Muscle of back (tissue), 13 donors: ENCODE data around the gene SPP1. TPM values are rescaled to one million over a fixed set of nuclear protein-coding genes. Genes with fewer than 3 reads are reported as not detected.
"Not testable (repeated sequence)": the region's sequence is repeated elsewhere in the genome, so short reads cannot be mapped to it uniquely, and the experiment has no call there.

Experiments
- DNase-seq, 3 donors: peaks; one replicate each; pipeline versions ENCODE4 v3.0.0 to v3.0.0-alpha.2; 2013
- long read RNA-seq, 9 donors: transcript quantifications; one replicate each; lab custom pipeline, GENCODE V29; 2026
- polyA plus RNA-seq, 10 donors: library from polyadenylated mRNA; unstranded; fragments of 120-200 nt; gene quantifications; one replicate each; pipeline ENCODE4 v1.2.1, GENCODE V29; 2013; ENCODE audit not compliant: insufficient read length in 10 of 10

SPP1 gene
- polyA plus RNA-seq: 100 to 1,000 TPM in 7 of 10 donors, 10 to 100 TPM in 3; 68.5 to 210 (median 117) TPM
- long read RNA-seq, donor 1, transcript SPP1-201 (6 exons, 1,581 nt): minor isoform, 5 of 21 reads
- long read RNA-seq, donor 1, transcript SPP1-203 (7 exons, 1,473 nt): major isoform, 14 of 21 reads
- long read RNA-seq, donor 1, partial matches to known transcripts: 0 of 21 reads
- long read RNA-seq, donor 1, other reads (novel, unspliced or antisense): 0 of 21 reads
- long read RNA-seq, donor 2, transcript SPP1-203 (7 exons, 1,473 nt): major isoform, 10 of 15 reads
- long read RNA-seq, donor 2, transcript SPP1-201 (6 exons, 1,581 nt): minor isoform, 5 of 15 reads
- long read RNA-seq, donor 2, partial matches to known transcripts: 0 of 15 reads
- long read RNA-seq, donor 2, other reads (novel, unspliced or antisense): 0 of 15 reads
- long read RNA-seq, donor 3: 0 reads
- long read RNA-seq, donor 4, transcript SPP1-203 (7 exons, 1,473 nt): major isoform, 18 of 27 reads
- long read RNA-seq, donor 4, transcript SPP1-201 (6 exons, 1,581 nt): minor isoform, 8 of 27 reads
- long read RNA-seq, donor 4, partial matches to known transcripts: 0 of 27 reads
- long read RNA-seq, donor 4, other reads (novel, unspliced or antisense): 0 of 27 reads
- long read RNA-seq, donor 5, transcript SPP1-201 (6 exons, 1,581 nt): minor isoform, 5 of 20 reads
- long read RNA-seq, donor 5, transcript SPP1-203 (7 exons, 1,473 nt): major isoform, 15 of 20 reads
- long read RNA-seq, donor 5, partial matches to known transcripts: 0 of 20 reads
- long read RNA-seq, donor 5, other reads (novel, unspliced or antisense): 0 of 20 reads
- long read RNA-seq, donor 6, transcript SPP1-203 (7 exons, 1,473 nt): major isoform, 20 of 33 reads
- long read RNA-seq, donor 6, transcript SPP1-201 (6 exons, 1,581 nt): minor isoform, 11 of 33 reads
- long read RNA-seq, donor 6, partial matches to known transcripts: 0 of 33 reads
- long read RNA-seq, donor 6, other reads (novel, unspliced or antisense): 0 of 33 reads
- long read RNA-seq, donor 7, transcript SPP1-203 (7 exons, 1,473 nt): major isoform, 6 of 16 reads
- long read RNA-seq, donor 7, transcript SPP1-201 (6 exons, 1,581 nt): minor isoform, 5 of 16 reads
- long read RNA-seq, donor 7, partial matches to known transcripts: 5 of 16 reads
- long read RNA-seq, donor 7, other reads (novel, unspliced or antisense): 0 of 16 reads
- long read RNA-seq, donor 8, transcript SPP1-201 (6 exons, 1,581 nt): minor isoform, 13 of 33 reads
- long read RNA-seq, donor 8, transcript SPP1-203 (7 exons, 1,473 nt): major isoform, 19 of 33 reads
- long read RNA-seq, donor 8, partial matches to known transcripts: 0 of 33 reads
- long read RNA-seq, donor 8, other reads (novel, unspliced or antisense): 0 of 33 reads
- long read RNA-seq, donor 9, transcript SPP1-203 (7 exons, 1,473 nt): major isoform, 5 of 5 reads
- long read RNA-seq, donor 9, partial matches to known transcripts: 0 of 5 reads
- long read RNA-seq, donor 9, other reads (novel, unspliced or antisense): 0 of 5 reads

DNA sequence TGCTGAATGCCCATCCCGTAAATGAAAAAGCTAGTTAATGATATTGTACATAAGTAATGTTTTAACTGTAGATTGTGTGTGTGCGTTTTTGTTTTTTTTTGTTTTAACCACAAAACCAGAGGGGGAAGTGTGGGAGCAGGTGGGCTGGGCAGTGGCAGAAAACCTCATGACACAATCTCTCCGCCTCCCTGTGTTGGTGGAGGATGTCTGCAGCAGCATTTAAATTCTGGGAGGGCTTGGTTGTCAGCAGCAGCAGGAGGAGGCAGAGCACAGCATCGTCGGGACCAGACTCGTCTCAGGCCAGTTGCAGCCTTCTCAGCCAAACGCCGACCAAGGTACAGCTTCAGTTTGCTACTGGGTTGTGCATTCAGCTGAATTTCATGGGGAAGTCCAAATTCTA lies at the start of gene SPP1:
TSS of gene SPP1 (plus strand) at position 249 of the 400 bp plus-strand sequence. CDS start 1,182 bp downstream, outside the sequence.
- peak in 2 of 3 donors; percentile 11 to 31 for DNase-seq

- DNase-seq: no peak
Observed at GRCh38 chr4:87926554-87927098, 48.9 kb upstream of the SPP1 start.

DNA sequence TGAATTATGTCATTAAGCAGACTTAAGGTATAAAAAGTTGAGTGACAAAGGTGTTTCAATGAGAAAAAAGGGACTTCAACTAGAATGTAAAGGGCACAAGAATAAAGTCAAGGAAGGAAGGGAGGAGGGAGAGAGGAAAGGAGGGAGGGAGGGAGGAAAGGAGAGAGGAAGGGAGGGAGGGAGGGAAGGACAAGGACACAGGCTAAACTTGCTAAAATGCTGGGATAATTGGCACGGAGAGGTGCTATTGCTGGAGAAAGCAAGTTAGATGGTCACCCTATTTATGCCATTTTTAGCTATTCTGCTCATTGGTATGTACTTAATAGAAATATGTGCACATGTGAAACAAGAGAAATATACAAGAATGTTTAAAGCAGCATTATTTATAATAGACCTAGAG lies 44.9 kb upstream of the SPP1 start:
- no peak for DNase-seq

GRCh38 chr4:87931932-87932331 lies 43.6 kb upstream of the SPP1 start:
- DNase-seq: no peak

GRCh38 chr4:87932718-87933141 lies 42.8 kb upstream of the SPP1 start:
- no peak for DNase-seq

DNA sequence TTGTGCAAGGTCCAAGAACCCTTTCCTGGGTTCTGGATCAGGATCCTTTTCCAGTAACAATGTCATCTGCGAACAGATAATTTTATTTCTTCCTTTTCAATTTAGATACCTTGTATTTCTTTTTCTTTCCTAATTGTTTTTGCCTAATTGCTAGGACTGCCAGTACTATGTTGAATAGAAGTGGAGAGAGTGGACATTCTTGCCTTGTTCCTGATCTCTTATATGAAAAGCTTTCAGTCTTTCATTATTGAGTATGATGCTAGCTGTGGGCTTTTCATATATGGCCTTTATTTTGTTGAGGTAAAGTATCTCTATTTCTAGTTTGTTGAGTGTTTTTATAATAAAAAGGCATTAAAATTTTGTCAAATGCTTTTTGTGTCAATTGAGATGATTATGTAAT lies 42.2 kb upstream of the SPP1 start:
- no peak for DNase-seq

DNA sequence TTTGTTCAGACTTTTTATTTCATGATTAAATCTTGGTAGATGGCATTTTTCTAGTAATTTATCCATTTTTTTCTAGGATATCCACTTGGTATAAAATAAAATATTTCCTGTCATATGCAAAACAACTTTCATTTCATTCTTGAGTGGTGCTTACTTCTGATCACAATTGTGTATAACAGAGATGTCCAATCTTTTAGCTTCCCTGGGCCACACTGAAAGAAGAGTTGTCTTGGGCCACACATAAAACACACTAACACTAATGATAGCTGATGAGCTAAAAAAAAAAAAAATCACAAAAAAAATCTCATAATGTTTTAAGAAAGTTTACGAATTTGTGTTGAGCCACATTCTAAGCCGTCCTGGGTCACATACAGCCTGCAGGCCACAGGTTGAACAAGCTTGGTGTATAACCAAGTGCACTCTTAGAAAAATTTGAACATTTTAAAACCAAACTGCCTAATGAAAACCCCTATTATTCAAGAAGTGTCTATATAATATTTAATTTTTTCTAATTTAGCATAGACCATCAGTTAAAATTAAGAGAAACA lies 41.3 kb upstream of the SPP1 start:
- no peak for DNase-seq

DNA sequence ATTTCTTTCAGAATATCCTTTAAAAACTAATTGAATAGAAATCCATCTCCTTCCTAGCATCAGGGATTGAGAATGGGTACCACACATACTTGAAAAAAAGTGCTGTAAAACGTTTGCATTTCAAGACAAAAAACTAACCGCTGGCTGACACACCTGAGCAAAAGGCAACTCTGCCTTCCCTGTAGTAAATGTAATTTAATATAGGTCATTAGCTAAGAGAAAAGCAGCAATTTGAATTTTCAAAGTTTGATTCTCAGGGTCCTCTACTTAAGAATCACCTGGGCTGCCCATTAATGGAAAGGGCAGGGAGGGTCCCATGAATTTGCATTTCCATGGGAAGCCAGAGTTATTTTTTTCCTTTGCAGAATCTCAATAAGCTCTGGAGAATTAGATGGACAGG lies 40.5 kb upstream of the SPP1 start:
- DNase-seq: no peak

DNA sequence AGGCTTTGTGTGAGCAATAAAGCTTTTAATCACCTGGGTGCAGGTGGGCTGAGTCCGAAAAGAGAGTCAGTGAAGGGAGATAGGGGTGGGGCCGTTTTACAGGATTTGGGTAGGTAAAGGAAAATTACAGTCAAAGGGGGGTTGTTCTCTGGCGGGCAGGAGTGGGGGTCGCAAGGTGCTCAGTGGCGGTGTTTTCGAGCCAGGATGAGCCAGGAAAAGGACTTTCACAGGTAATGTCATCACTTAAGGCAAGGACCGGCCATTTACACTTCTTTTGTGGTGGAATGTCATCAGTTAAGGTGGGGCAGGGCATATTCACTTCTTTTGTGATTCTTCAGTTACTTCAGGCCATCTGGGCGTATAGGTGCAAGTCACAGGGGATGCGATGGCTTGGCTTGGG lies 39.6 kb upstream of the SPP1 start:
- not testable (repeated sequence) for DNase-seq

- no peak for DNase-seq
Observed at GRCh38 chr4:87937523-87937922, 38.0 kb upstream of the SPP1 start.

- no peak for DNase-seq
Observed at GRCh38 chr4:87938746-87939145, 36.8 kb upstream of the SPP1 start.

GRCh38 chr4:87939978-87940690 lies 35.4 kb upstream of the SPP1 start:
- no peak for DNase-seq

GRCh38 chr4:87940809-87941208 lies 34.7 kb upstream of the SPP1 start:
- DNase-seq: not testable (repeated sequence)

- no peak for DNase-seq
Observed at GRCh38 chr4:87941537-87942392, 33.7 kb upstream of the SPP1 start.

DNA sequence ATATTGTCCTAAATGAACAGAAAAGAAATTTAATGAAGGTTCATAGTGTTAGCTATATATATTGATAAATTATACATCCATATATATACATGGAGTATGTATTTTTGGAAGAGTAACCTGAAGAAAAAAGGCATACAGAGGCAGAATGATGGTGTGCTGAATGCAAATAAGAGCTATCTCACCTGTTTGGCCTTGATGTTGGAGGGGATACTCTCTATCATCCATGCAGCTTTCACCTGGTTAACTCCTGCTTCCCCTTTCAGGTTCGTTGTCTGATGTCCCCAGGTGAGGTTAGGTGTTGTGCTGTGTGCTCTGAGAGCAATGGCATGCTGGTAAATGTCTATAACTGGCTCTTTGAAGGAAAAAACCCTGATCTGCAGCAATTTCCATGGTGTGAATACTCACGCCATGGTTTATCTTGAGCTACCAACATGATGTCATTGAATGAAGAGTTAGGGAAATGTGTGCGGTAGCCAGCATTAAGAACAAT lies 31.8 kb upstream of the SPP1 start:
- no peak for DNase-seq

DNA sequence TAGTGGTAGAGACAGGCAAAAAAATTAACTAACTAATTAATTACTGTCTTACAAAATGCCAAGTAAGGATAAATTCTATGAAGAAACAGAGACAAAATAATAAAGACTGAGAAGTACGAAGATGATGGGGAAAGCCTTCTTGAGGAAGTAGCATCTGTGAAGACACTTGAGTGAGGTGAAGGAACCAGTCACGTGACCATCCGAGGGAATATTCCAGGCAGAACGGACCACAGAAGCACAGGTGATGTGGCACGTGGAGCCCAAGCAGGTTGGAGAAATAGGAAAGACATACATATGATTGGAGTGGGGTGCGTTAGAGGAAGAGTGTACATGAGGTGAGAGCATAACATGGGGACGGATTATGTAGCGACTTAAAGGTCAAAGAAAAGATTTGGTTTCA lies 30.5 kb upstream of the SPP1 start:
- no peak for DNase-seq

- DNase-seq: no peak
Observed at GRCh38 chr4:87946766-87947165, 28.7 kb upstream of the SPP1 start.

DNA sequence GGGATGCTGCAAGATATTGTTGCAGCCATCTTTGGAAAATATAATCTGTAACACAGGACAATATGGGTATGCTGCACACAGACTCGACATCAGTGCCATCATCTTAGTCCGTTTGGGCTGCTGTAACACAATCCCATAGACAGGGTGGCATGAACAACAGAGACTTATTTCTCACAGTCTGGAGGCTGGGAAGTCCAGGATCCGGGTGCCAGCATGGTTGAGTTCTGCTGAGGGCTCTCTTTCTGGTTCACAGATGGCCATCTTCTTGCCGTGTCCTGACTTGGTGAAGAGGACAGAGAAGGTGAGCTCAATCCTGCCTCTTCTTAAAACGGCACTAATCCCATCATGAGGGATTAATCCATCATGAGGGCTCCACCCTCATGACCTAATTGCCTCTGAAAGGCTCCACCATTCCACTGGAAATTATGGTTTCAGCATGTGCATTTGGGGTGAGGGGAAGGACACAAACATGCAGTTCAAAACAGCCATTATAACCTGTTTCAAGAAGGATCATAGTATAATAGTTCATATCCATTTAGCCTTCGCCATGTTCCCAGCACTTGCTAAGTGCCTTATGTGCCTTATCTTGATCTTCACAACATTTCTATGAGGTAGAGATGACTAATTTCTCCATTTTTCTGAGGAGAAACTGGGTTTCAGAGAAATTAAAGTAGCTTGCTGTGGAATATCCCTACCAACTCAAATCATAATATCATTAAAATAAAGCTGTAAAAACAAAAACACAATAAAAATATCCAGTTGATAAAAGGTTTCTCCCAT lies 27.9 kb upstream of the SPP1 start:
- DNase-seq: no peak
